Fibroblast of skin of left biceps (primary cell): ENCODE measurements around the gene SORL1.

ENCODE experiments used
- DNase-seq, 2 experiments: peaks; one replicate each; pipeline ENCODE4 v3.0.0-alpha.2; 2013; ENCODE audit warnings: low read depth in 2 of 2

SORL1 gene

GRCh38 chr11:121655537-121656327 lies 203.6 kb downstream of the SORL1 start:
- peak; percentile 98 to 99 for DNase-seq

GRCh38 chr11:121656328-121657090 lies 204.4 kb downstream of the SORL1 start:
- no peak for DNase-seq

- DNase-seq, result no peak
Measured at GRCh38 chr11:121657146-121657545, 205.0 kb downstream of the SORL1 start.

GRCh38 chr11:121659811-121660210 lies 207.7 kb downstream of the SORL1 start:
- DNase-seq, result no peak

- peak; percentile 70 to 71 for DNase-seq
Measured at GRCh38 chr11:121661880-121662486, 209.9 kb downstream of the SORL1 start.

GRCh38 chr11:121664144-121664543 lies 212.0 kb downstream of the SORL1 start:
- no peak for DNase-seq

GRCh38 chr11:121665206-121665838 lies 213.2 kb downstream of the SORL1 start:
- no peak for DNase-seq

GRCh38 chr11:121667836-121668235 lies 215.7 kb downstream of the SORL1 start:
- no peak for DNase-seq

- DNase-seq, result no peak
Measured at GRCh38 chr11:121669422-121669821, 217.3 kb downstream of the SORL1 start.

GRCh38 chr11:121670266-121670665 lies 218.2 kb downstream of the SORL1 start:
- no peak for DNase-seq

- no peak for DNase-seq
Measured at GRCh38 chr11:121670805-121671282, 218.7 kb downstream of the SORL1 start.

GRCh38 chr11:121671283-121672168 lies 219.4 kb downstream of the SORL1 start:
- no peak for DNase-seq

- no peak for DNase-seq
Measured at GRCh38 chr11:121672630-121673487, 220.7 kb downstream of the SORL1 start.

GRCh38 chr11:121681550-121682268 lies 229.6 kb downstream of the SORL1 start:
- DNase-seq, result no peak
